Thyroid gland (tissue), 4 donors: Measurements from ENCODE around the gene AFAP1. TPM values are rescaled to one million over a fixed set of nuclear protein-coding genes. Genes with fewer than 3 reads are reported as not detected.

Experiments
- DNase-seq, 2 donors: peaks; one replicate each; pipeline ENCODE4 v3.0.0-alpha.2; 2019
- H3K27ac ChIP-seq, 3 donors: fragments of 200-600 bp; sonication (generic); 1 replicate in 2 of 3; 2 replicates in 1 of 3; pipeline ENCODE4 v1.5.1; 2016 to 2019; ENCODE audit warnings: mild to moderate bottlenecking in 1 of 3, moderate library complexity in 1 of 3
- H3K27me3 ChIP-seq: fragments of 200-600 bp; sonication (generic); one replicate; pipeline ENCODE4 v1.5.1; 2019
- H3K36me3 ChIP-seq, 2 donors: fragments of 200-600 bp; sonication (generic); one replicate each; pipeline ENCODE4 v1.5.1; 2016 to 2019
- H3K4me1 ChIP-seq, 2 donors: fragments of 200-600 bp; sonication (generic); one replicate each; pipeline ENCODE4 v1.5.1; 2017 to 2019
- H3K4me3 ChIP-seq, 3 donors: fragments of 200-600 bp; sonication (generic); replicated peaks in 1 of 3; 1 replicate in 2 of 3; 2 replicates in 1 of 3; pipeline ENCODE4 v1.5.1; 2016; ENCODE audit warnings: mild to moderate bottlenecking in 1 of 3
- H3K9me3 ChIP-seq: fragments of 200-600 bp; sonication (generic); one replicate; pipeline ENCODE4 v1.5.1; 2017
- CTCF ChIP-seq, 6 experiments: fragments of 200-600 bp in 3 of 6; fragments of 450-650 bp in 3 of 6; sonication (generic) in 3 of 6; IDR thresholded peaks; one replicate each; pipeline ENCODE4 v1.5.1; 2016 to 2019; ENCODE audit warnings: antibody characterized with exemption in 6 of 6, mild to moderate bottlenecking in 2 of 6, inconsistent platforms in 1 of 6, moderate library complexity in 1 of 6
- POLR2A ChIP-seq, 2 donors: fragments of 450-650 bp; IDR thresholded peaks; one replicate each; pipeline ENCODE4 v1.6.1; 2017; ENCODE audit warnings: antibody characterized with exemption in 2 of 2, mild to moderate bottlenecking in 2 of 2, moderate library complexity in 1 of 2
- WGBS, 2 donors: methylation state at CpG; one replicate each; pipeline ENCODE4 v1.1.5; 2017; 5-methylcytosine and 5-hydroxymethylcytosine counted together
- intact Hi-C: fragments of 100-400 bp; cut with DNase I; formaldehyde crosslinking; loops from one replicate; pipeline ENCODE4 v1.15.1; 2023
- total RNA-seq, 4 donors: library from RNA; depleted of rRNA; stranded (reverse); fragments of >200 nt; gene quantifications; one replicate each; pipeline ENCODE4 v1.2.3, GENCODE V29; 2016

Gene AFAP1
- total RNA-seq, 4 donors from 2014 or later = 12.3 to 33.3 (median 26.2) TPM

GRCh38 chr4:7964890-7965662 lies 25.4 kb upstream of the AFAP1 start:
- intact Hi-C loops = no loop called here
- TF ChIP-seq POLR2A (IDR thresholded peaks at IDR 0.05) (no peak), CTCF (IDR thresholded peaks at IDR 0.05) (no peak)
- Histone ChIP-seq H3K36me3 (no peaks in the 10 kb centered on the region), H3K27ac (peak overlapping the region in 2 of 3 donors; percentile 28 to 38), H3K9me3 (no peaks in the 10 kb centered on the region), H3K4me3 (no peak overlapping the region), H3K27me3 (no peaks in the 10 kb centered on the region), H3K4me1 (peaks cover 11 to 25% of the 10 kb centered on the region in 2 donors)
- DNase-seq = peak in 1 of 2 donors; percentile 30
- WGBS, 2 donors = 76 to 82% methylated on average over 22 to 23 of the region's 23 CpGs

GRCh38 chr4:7964459-7964858 lies 24.8 kb upstream of the AFAP1 start:
- H3K36me3 ChIP-seq = no peaks in the 10 kb centered on the region
- H3K4me3 ChIP-seq = no peak overlapping the region
- peak overlapping the region in 1 of 3 donors; percentile 38 for H3K27ac ChIP-seq
- no peaks in the 10 kb centered on the region for H3K9me3 ChIP-seq
- peaks cover 7 to 20% of the 10 kb centered on the region in 2 donors for H3K4me1 ChIP-seq
- intact Hi-C loops = no loop called here
- no peak for DNase-seq
- H3K27me3 ChIP-seq = no peaks in the 10 kb centered on the region
- 79 to 86% methylated on average over 5 of the region's 5 CpGs for WGBS, 2 donors
- TF ChIP-seq POLR2A (IDR thresholded peaks at IDR 0.05) (no peak), CTCF (IDR thresholded peaks at IDR 0.05) (no peak)

DNA sequence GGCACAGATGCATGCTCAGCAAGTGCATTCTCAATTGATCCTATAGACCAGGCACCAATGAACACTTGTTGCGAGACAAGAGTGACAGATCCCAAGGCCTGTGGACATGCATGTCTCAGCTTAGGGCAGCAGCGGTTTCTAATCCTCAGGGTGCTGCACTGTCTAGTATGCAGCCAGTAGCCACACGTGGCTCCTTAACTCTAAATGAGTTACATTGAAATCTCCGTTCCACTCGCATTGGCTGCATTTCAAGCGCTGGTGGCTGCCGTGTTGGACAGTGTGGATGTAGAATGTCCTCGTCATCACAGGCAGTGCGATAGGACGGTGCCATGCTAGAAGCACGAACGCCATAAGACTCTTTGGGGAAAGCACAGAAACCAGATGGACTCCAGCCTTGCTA lies 24.0 kb upstream of the AFAP1 start:
- WGBS, 2 donors = 95 to 98% methylated on average over 12 of the region's 12 CpGs
- intact Hi-C loops = no loop called here
- no peak for DNase-seq
- no peak overlapping the region for H3K27ac ChIP-seq
- H3K4me3 ChIP-seq = no peak overlapping the region
- TF ChIP-seq CTCF (IDR thresholded peaks at IDR 0.05) (no peak), POLR2A (IDR thresholded peaks at IDR 0.05) (no peak)
- no peaks in the 10 kb centered on the region for H3K9me3 ChIP-seq
- peaks cover 0 to 13% of the 10 kb centered on the region in 2 donors for H3K4me1 ChIP-seq
- no peaks in the 10 kb centered on the region for H3K27me3 ChIP-seq
- H3K36me3 ChIP-seq = no peaks in the 10 kb centered on the region

DNA sequence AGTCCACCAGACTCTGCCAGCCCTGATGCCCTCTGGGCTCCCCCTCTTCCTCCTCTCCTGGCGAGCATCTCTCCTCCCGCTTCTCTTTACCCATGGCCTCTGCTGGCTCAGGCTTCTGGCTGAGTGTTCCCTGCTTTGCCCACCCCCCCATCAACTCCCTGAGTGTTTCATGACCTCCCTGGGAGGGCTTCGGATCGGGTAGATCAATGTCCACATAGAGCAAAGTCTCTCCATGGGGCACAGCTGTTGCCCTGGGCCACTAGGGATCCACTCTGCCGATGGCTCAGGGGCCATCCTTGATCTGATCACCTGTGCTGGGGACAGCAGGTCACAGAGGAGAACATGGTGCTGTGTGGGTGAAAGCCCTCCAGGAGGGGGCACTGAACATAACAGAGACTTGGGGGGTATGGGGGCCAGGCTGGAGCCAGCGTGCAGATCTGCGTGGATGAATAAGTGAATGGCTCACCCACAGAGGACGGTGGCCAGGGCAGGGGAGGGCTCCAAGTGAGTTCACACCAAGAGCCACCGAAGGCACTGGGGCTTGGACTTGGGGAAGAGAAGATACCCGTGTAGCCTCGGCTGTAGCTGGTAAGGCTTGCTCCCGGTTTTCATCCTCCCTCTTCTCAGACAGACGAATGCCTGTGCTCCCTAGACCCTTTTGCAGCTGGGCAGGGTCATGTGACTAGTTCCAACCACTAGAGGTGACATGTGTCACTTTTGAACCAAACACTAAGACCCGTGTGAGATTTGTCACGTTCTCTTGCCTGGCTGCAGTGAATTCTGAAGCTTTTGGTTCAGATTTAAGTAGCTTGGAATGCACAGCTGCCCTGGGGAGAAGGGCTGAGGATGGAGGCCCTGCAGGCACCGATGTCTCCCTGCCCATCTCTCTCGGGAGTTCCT lies 23.2 kb upstream of the AFAP1 start:
- Histone ChIP-seq H3K9me3 (no peaks in the 10 kb centered on the region), H3K36me3 (no peaks in the 10 kb centered on the region), H3K27ac (no peak overlapping the region), H3K4me3 (no peak overlapping the region), H3K4me1 (peaks cover 0 to 10% of the 10 kb centered on the region in 2 donors), H3K27me3 (no peaks in the 10 kb centered on the region)
- intact Hi-C loops = no loop called here
- TF ChIP-seq CTCF (IDR thresholded peaks at IDR 0.05) (no peak), POLR2A (IDR thresholded peaks at IDR 0.05) (no peak)
- WGBS, 2 donors = 87 to 90% methylated on average over 14 to 17 of the region's 17 CpGs
- DNase-seq = no peak
